Bronchial epithelial cell (primary cell): Measurements from ENCODE around the gene PRELID1. TPM values are rescaled to one million over a fixed set of nuclear protein-coding genes. Genes with fewer than 3 reads are reported as not detected.
A peak's percentile ranks its signal among the peaks of the same experiment; 100 is the strongest.

Experiments
- DNase-seq: peaks from one replicate; pipeline ENCODE4 v3.0.0-alpha.2; 2010; ENCODE audit warnings: low read depth
- FAIRE-seq: peaks from 2 replicates; lab custom pipeline; 2011; peaks lifted over from hg19 to GRCh38; lab: Jason Lieb, UNC
- H3K27me3 ChIP-seq: 2 replicates; pipeline ENCODE4 v1.5.1; 2011; ENCODE audit warnings: low read length; ENCODE audit not compliant: control insufficient read depth, insufficient read depth
- H3K36me3 ChIP-seq: 2 replicates; pipeline ENCODE4 v1.5.1; 2011; ENCODE audit warnings: low read length; ENCODE audit not compliant: control insufficient read depth, insufficient read depth
- H3K4me3 ChIP-seq: 2 replicates; pipeline ENCODE4 v1.5.1; 2011; ENCODE audit warnings: mild to moderate bottlenecking, low read depth, low read length, control low read depth
- CTCF ChIP-seq: IDR thresholded peaks from 2 replicates; pipeline ENCODE4 v1.5.1; 2011; ENCODE audit warnings: mild to moderate bottlenecking, moderate library complexity, low read length, control low read depth, inconsistent platforms; ENCODE audit not compliant: insufficient read depth, severe bottlenecking
- total RNA-seq: library from RNA; depleted of rRNA; stranded (reverse); fragments of >200 nt; gene quantifications from 2 replicates; pipeline ENCODE4 v1.2.1, GENCODE V29; 2014

The PRELID1 gene
- total RNA-seq, 1 donor from 2014 or later, result 139 TPM

GRCh38 chr5:177314376-177315342, 11.1 kb downstream of the PRELID1 start:
- no peak overlapping the region for H3K4me3 ChIP-seq
- peaks cover 3% of the 10 kb centered on the region for H3K36me3 ChIP-seq
- no peak for TF ChIP-seq CTCF
- DNase-seq, result no peak
- FAIRE-seq, result no peak
- no peaks in the 10 kb centered on the region for H3K27me3 ChIP-seq

DNA sequence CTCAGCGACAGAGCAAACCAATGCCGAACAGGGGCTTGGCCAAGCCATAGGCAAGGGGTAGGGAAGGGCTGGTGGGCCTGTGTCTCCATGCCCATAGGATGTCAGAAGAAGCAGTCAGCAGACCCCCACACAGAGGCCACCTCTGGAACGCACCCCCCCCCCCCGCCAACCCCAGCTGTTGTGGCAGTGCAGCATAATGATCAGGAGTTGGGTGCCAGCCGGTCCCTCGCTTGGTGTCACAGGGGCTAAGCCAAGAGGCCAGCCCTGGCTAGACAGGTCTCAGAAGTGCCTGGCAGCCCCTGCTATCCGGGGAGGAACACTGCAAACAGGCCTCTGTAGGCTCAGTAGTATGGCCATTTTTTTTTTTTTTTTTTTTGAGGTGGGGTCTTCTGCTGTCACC, 11.8 kb downstream of the PRELID1 start:
- DNase-seq, result no peak
- H3K27me3 ChIP-seq, result no peaks in the 10 kb centered on the region
- H3K36me3 ChIP-seq, result peaks cover 3% of the 10 kb centered on the region
- no peak for FAIRE-seq
- no peak overlapping the region for H3K4me3 ChIP-seq
- TF ChIP-seq CTCF, result no peak

DNA sequence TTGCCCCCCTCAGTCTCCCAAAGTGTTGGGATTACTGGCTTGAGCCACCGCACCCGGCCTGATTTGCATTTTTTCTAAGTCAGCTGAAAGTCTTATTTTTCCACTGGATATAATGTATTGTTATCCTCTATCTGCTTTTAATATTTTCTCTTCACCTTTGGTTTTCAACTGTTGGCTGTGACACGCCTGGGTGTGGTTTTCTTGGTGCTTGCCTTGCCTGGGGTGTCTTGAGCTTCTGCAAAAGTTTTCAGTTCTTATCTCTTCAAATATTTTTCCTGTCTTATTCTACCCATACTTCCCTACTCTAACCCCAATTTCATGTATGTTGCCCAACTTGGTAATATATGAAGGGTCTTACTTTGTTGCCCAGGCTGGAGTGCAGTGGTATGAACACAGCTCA, 12.4 kb downstream of the PRELID1 start:
- no peak for TF ChIP-seq CTCF
- DNase-seq (no peak), FAIRE-seq (no peak)
- Histone ChIP-seq H3K27me3 (no peaks in the 10 kb centered on the region), H3K36me3 (peaks cover 3% of the 10 kb centered on the region), H3K4me3 (no peak overlapping the region)

DNA sequence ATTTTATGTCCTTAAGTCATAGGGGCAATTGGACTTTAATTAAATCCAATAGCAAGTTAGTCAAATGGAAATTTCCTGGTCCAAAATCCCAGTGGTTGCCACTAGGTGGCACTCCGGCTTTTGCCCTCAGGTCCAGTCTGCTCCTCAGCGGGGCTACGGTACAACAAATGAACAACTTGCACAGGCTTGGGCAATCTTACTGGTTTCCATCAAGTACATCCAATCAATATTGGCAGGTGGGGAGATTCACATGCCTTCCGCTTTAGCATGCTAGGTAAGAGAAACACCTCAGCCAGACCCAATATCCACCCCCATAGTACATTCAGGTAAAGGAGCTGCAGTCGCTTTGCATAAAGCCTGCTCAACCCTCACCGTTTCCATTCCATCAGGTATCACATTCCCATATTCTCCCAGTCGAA, 14.4 kb downstream of the PRELID1 start:
- no peak for FAIRE-seq
- no peaks in the 10 kb centered on the region for H3K27me3 ChIP-seq
- H3K4me3 ChIP-seq, result no peak overlapping the region
- DNase-seq, result peak; percentile 77
- H3K36me3 ChIP-seq, result peaks cover 3% of the 10 kb centered on the region
- peak; percentile 84 for TF ChIP-seq CTCF

- DNase-seq (no peak), FAIRE-seq (no peak)
- no peaks in the 10 kb centered on the region for H3K27me3 ChIP-seq
- H3K4me3 ChIP-seq, result no peak overlapping the region
- TF ChIP-seq CTCF, result no peak
- peaks cover 3% of the 10 kb centered on the region for H3K36me3 ChIP-seq
These were observed 16.5 kb downstream of the PRELID1 start for GRCh38 chr5:177319913-177320588.
